Stimulated activated CD4-positive, alpha-beta T cell treated with anti-CD3 and anti-CD28 coated beads, Interleukin-4, amount 100 ng/mL, for 48 hours (primary cell): Measurements from ENCODE around the gene EID3.

ENCODE experiments used
- DNase-seq, 2 donors: peaks; one replicate each; pipeline ENCODE4 v3.0.0-alpha.2; 2020; ENCODE audit warnings: low read depth in 2 of 2

Gene EID3

GRCh38 chr12:104340177-104340576, 36.6 kb downstream of the EID3 start:
- no peak for DNase-seq

- DNase-seq, result no peak
Observed at GRCh38 chr12:104340925-104341611, 37.5 kb downstream of the EID3 start.

GRCh38 chr12:104342147-104342546, 38.6 kb downstream of the EID3 start:
- no peak for DNase-seq

DNA sequence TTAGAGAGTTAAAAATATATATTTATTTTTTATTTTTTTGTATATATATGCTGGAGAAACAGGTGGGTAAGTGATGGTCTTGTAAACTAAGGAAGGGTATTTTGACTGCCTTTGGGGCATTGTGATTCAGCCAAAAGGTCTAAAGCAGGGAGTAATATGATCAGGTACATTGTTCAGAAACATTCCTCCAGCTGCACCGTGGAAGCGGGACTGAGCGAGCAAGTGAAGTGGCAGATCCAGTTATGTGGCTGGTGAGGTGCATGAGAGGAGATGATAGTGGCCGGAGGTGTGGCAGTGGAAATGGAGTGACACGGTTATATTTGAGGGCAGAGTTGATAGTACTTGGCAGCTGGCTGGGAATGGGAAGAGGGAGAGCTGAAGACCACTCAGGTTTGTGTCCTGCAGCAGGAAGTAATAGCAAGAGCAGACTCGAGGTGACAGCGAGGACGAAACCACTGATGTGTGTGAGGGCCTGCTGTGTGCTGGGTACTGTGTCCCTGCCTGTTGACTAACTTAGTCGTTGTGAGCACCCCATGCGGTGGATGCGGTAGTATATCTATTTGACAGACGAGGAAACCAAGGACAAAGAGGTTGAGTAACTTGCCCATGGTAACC, 39.2 kb downstream of the EID3 start:
- DNase-seq, result no peak

GRCh38 chr12:104344682-104345081, 41.1 kb downstream of the EID3 start:
- no peak for DNase-seq

- DNase-seq, result no peak
Observed at GRCh38 chr12:104345234-104346066, 41.9 kb downstream of the EID3 start.

DNA sequence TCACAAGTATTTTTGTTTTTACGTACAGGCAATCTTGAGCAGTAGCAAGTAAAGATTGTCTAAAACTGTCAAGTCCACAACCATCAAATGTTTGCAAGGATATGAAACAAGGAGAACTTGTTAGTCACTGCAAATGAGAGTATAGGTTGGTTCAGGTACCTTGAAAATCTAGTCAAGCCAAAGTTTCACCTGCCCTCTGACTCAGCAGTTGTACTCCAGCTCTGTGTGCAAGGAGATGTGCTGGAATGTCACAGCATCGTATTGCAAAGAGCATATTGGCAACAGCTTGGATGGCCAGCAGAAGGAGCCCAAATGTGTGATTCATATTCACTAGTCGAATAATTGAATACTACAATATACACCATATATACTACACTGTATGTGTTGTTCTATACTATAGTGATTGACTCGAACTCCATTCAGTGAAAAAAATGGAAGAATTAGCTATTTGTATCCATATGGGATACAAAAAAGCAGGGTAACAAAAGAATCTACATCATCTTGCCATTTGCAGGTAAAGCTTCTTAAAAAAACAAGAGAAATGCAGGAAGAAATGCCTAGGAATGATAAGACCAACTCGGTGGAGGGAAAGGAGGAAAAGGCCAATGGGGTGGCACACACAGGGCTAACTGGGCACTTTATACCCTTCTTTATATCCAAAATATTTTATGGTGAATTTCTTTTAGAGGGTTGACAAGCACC, 44.0 kb downstream of the EID3 start:
- DNase-seq, result no peak

GRCh38 chr12:104348283-104348993, 44.9 kb downstream of the EID3 start:
- no peak for DNase-seq

- no peak for DNase-seq
Observed at GRCh38 chr12:104348994-104349494, 45.5 kb downstream of the EID3 start.

GRCh38 chr12:104350211-104351056, 46.9 kb downstream of the EID3 start:
- DNase-seq, result no peak

DNA sequence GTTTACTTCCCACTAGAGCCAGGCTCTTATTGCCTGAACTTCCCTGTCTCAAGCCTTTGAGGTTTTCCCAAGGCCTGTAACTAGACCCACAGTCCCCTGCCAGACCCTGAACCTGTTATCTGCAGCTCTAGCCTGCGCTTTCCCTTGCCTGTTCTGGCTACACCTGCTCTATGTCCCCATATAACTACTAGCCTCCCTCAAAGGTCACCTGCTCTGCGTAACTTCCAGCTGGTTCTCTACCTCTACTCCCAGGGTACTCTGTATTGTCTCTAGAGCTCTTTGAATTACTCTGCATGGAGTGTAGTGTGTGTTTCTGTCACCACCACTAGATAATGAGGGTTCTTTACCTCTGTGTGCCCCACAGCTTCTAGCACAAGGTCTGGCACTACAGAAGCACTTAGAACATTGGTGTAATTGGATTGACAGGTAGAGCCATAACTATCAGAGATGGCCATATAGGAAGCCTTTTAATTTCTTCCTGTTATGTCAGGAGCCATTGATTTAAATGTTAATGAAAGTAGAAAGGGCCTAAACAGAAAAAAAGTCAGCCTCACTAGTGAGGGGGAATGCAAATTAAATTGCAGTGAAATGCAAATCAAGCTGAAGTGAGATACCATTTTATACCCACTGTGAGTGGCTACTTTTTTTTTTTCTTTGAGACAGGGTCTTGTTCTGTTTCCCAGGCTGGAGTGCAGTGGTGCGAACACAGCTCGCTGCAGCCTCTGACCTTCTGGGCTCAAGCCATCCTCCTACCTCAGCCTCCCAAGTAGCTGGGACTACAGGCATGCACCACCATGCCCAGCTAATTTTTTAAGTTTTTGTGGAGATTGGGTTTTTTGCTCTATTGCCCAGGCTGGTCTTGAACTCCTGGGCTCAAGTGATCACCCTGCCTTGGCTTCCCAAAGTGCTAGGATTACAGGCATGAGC, 47.8 kb downstream of the EID3 start:
- DNase-seq, result no peak

DNA sequence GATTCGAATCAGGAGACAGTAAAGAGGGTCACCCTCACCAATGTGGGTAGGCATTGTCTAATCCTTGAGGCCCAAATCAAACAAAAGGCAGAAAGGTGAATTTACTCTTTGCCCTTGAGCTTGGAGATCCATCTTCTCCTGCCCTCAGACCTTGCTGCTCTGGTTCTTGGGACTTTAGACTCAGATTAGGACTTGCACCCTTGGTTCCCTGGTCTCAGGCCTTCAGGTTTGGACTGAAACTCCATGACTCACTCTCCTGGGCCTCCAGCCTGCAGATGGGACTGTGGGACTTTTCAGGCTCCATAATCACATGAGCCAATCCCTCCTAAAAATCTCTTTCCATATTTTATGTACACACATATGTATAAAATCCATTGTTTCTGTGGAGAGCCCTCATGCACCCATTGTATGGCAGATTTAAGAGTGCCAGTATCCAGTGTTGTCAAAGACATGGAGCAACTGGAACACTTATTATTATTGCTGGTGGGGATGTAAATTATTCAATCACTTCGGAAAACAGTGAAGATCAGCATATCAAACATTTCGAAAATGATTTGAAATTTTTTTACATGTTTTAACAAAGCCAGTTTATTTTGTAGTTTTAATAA, 48.7 kb downstream of the EID3 start:
- DNase-seq, result no peak

DNA sequence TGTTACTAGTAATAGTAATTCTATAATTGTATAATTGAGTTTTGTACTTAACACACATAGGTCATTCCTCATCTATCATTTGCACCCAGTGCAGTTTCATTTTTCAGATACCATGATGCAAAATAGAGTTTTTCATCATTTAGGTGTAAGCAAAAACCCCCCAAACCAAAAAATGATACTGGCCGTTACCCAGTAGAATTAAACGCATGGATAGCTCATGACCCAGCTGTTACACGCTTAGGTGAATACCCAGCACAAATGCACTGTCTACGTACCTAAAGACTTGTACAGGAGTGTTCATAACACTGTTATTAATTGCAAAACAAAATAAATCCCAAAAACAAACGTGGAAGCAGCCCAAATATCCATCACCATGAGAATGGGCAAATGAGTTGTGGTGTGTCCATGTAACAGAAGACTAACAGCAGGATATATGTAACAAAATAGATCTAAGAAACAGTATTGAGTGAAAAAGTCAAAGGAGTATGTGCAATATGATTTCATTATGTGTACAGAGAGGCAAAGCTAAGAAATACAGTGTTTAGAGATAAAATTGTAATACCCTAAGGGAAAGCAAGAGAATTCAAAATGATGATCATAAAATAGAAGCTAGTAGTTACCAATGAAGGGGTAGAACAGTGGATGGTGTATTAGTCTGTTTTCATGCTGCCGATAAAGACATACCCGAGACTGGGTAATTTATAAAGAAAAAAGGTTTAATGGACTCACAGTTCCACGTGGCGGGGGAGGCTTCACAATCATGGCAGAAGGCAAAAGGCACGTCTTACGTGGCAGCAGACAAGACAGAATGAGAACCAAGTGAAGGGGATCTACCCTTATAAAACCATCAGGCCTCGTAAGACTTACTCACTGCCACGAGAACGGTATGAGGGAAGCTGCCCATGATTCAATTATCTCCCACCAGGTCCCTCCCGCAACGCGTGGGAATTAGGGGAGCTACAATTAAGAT, 49.8 kb downstream of the EID3 start:
- DNase-seq, result no peak

DNA sequence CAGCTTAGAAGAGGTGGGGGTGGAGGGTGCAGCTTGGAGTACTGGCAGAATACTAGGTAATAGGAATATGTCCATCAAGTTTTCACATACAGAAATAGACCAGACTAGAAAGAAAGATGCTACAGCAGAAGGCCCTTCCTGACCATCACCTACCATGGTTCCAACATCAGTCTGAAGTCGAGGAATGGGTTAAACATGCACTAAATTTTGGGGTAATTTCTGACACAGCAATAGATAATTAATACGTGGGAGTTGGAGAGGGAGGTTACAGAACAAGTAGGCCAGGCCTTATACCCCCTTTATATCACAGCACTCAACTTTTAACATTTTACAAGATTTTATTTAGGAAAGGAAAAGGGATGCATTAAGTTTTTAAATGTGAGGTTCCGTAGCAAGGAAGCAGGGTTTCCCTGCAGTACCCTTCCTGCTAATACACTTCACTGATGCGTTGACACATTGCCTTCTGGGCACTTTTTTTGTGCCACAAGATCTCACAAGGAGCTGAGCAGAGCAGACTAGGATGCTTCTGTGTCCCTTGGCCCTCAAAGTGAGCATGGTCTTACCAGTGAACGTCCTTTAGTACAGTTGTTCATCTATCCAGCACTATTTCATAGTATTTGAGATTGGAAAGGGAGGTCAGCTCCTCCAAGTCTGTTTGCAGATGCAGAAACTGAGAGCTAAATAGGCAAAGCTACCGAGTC, 50.8 kb downstream of the EID3 start:
- DNase-seq, result no peak
